H1 (cell line): ENCODE data around the gene VSTM4. TPM values are rescaled to one million over a fixed set of nuclear protein-coding genes. Genes with fewer than 3 reads are reported as not detected.

Source experiments
- CTCF ChIA-PET: fragments of 300-600 bp; sonication (Branson Sonifier 250); formaldehyde crosslinking; loops from one replicate; lab custom pipeline; 2021; ENCODE audit not compliant: partially characterized antibody; lab: Charles Lee
- POLR2A ChIA-PET: fragments of 300-600 bp; sonication (Branson Sonifier 250); formaldehyde crosslinking; loops from one replicate; lab custom pipeline; 2021; ENCODE audit warnings: inconsistent platforms; ENCODE audit not compliant: partially characterized antibody; lab: Charles Lee
- DNase-seq, 2 experiments: peaks; one replicate each; pipeline versions ENCODE4 v3.0.0 to v3.0.0-alpha.2; 2010 to 2022; ENCODE audit warnings: low spot score in 2 of 2, low read depth in 1 of 2, mixed read lengths in 1 of 2
- FAIRE-seq: peaks from 2 replicates; lab custom pipeline; 2011; peaks lifted over from hg19 to GRCh38; lab: Jason Lieb, UNC
- H2AFZ ChIP-seq: 2 replicates; pipeline ENCODE4 v1.8.1; 2012; ENCODE audit warnings: low read length, inconsistent platforms
- H2AK5ac ChIP-seq: 2 replicates; pipeline ENCODE4 v1.6.1; 2013; ENCODE audit warnings: low read depth, low read length
- H2BK120ac ChIP-seq: replicated peaks from 2 replicates; pipeline ENCODE3; 2013; ENCODE audit warnings: low read depth, low read length, inconsistent platforms
- H2BK12ac ChIP-seq: 2 replicates; pipeline ENCODE4 v1.6.1; 2013; ENCODE audit warnings: low read depth, low read length
- H2BK15ac ChIP-seq: 2 replicates; pipeline ENCODE4 v1.6.1; 2013; ENCODE audit warnings: low read length
- H2BK20ac ChIP-seq: 2 replicates; pipeline ENCODE4 v1.6.1; 2013; ENCODE audit warnings: low read length
- H2BK5ac ChIP-seq: 2 replicates; pipeline ENCODE4 v1.6.1; 2013; ENCODE audit warnings: low read depth, low read length
- H3K14ac ChIP-seq: 2 replicates; pipeline ENCODE4 v1.6.1; 2013; ENCODE audit warnings: inconsistent platforms; ENCODE audit not compliant: insufficient read length
- H3K18ac ChIP-seq: 2 replicates; pipeline ENCODE4 v1.6.1; 2013; ENCODE audit warnings: low read length; ENCODE audit errors: extremely low read depth
- H3K23ac ChIP-seq: 2 replicates; pipeline ENCODE4 v1.6.1; 2013; ENCODE audit warnings: inconsistent platforms; ENCODE audit not compliant: insufficient read length
- H3K23me2 ChIP-seq: 2 replicates; pipeline ENCODE4 v1.6.1; 2013; ENCODE audit warnings: low read depth, low read length
- H3K27ac ChIP-seq: 2 replicates; pipeline ENCODE4 v1.6.1; 2011; ENCODE audit warnings: low read depth, low read length, inconsistent platforms
- H3K27me3 ChIP-seq, 4 experiments: replicated peaks in 1 of 4; 1 replicate in 1 of 4; 2 replicates in 3 of 4; pipeline versions ENCODE4 v1.6.1 to v1.8.1; 2011 to 2013; ENCODE audit warnings: low read length in 3 of 4, mild to moderate bottlenecking in 3 of 4, inconsistent platforms in 2 of 4, mixed read lengths in 2 of 4, moderate library complexity in 1 of 4; ENCODE audit not compliant: control insufficient read depth in 3 of 4, insufficient read depth in 3 of 4; ENCODE audit errors: extremely low read depth in 1 of 4
- H3K36me3 ChIP-seq, 4 experiments: 2 replicates each; pipeline versions ENCODE4 v1.6.1 to v1.8.1; 2011 to 2013; ENCODE audit warnings: mild to moderate bottlenecking in 4 of 4, low read length in 3 of 4, moderate library complexity in 2 of 4, control low read depth in 1 of 4, inconsistent platforms in 1 of 4; ENCODE audit not compliant: insufficient read depth in 4 of 4, control insufficient read depth in 2 of 4
- H3K4ac ChIP-seq: replicated peaks from 2 replicates; pipeline ENCODE3; 2013; ENCODE audit warnings: low read length, low read depth, mixed read lengths, inconsistent platforms; ENCODE audit not compliant: insufficient read length
- H3K4me1 ChIP-seq, 4 experiments: replicated peaks in 1 of 4; 1 replicate in 1 of 4; 2 replicates in 3 of 4; pipeline versions ENCODE4 v1.6.1 to v1.8.1; 2011 to 2013; ENCODE audit warnings: low read length in 3 of 4, inconsistent platforms in 2 of 4, mixed read lengths in 1 of 4; ENCODE audit not compliant: insufficient read depth in 4 of 4, control insufficient read depth in 3 of 4
- H3K4me2 ChIP-seq, 2 experiments: 2 replicates each; pipeline versions ENCODE4 v1.6.1 to v1.8.1; 2011 to 2013; ENCODE audit warnings: low read depth in 2 of 2, low read length in 2 of 2, control low read depth in 1 of 2, inconsistent platforms in 1 of 2, mild to moderate bottlenecking in 1 of 2; ENCODE audit not compliant: insufficient read depth in 1 of 2
- H3K4me3 ChIP-seq, 4 experiments: fragments of 200-600, 300-600 bp in 1 of 4; sonication (generic), shearing (Covaris generic), sonication (Bioruptor Twin) in 1 of 4; 2 replicates each; pipeline versions ENCODE4 v1.5.1 to v1.8.1; 2011 to 2016; ENCODE audit warnings: low read length in 4 of 4, low read depth in 3 of 4, control low read depth in 2 of 4, inconsistent platforms in 2 of 4, mild to moderate bottlenecking in 2 of 4, mixed read lengths in 1 of 4, moderate library complexity in 1 of 4; ENCODE audit not compliant: insufficient read depth in 2 of 4; ENCODE audit errors: extremely low read depth in 1 of 4
- H3K56ac ChIP-seq: replicated peaks from 2 replicates; pipeline ENCODE3; 2013; ENCODE audit warnings: low read depth, mild to moderate bottlenecking, mixed read lengths, low read length, inconsistent platforms; ENCODE audit not compliant: insufficient read length
- H3K79me1 ChIP-seq: 2 replicates; pipeline ENCODE4 v1.6.1; 2013; ENCODE audit warnings: low read depth, low read length, control low read depth
- H3K79me2 ChIP-seq, 2 experiments: 2 replicates each; pipeline versions ENCODE4 v1.6.1 to v1.8.1; 2012 to 2013; ENCODE audit warnings: low read length in 2 of 2, mild to moderate bottlenecking in 2 of 2, inconsistent platforms in 1 of 2; ENCODE audit not compliant: insufficient read depth in 2 of 2, control insufficient read depth in 1 of 2
- H3K9ac ChIP-seq, 4 experiments: replicated peaks in 1 of 4; 1 replicate in 1 of 4; 2 replicates in 3 of 4; pipeline versions ENCODE4 v1.6.1 to v1.8.1; 2011 to 2013; ENCODE audit warnings: low read depth in 3 of 4, low read length in 3 of 4, control low read depth in 2 of 4, mild to moderate bottlenecking in 2 of 4, moderate library complexity in 2 of 4, inconsistent platforms in 1 of 4; ENCODE audit errors: extremely low read depth in 1 of 4
- H3K9me3 ChIP-seq, 2 experiments: 2 replicates each; pipeline versions ENCODE4 v1.6.1 to v1.8.1; 2012 to 2013; ENCODE audit warnings: mild to moderate bottlenecking in 2 of 2, moderate library complexity in 2 of 2, control low read depth in 1 of 2, inconsistent platforms in 1 of 2, low read depth in 1 of 2, low read length in 1 of 2, mixed read lengths in 1 of 2; ENCODE audit not compliant: insufficient read depth in 2 of 2
- H4K20me1 ChIP-seq, 2 experiments: replicated peaks in 1 of 2; 2 replicates each; pipeline versions ENCODE3 to v1.8.1; 2011 to 2013; ENCODE audit warnings: inconsistent platforms in 2 of 2, low read length in 2 of 2, mild to moderate bottlenecking in 1 of 2; ENCODE audit not compliant: insufficient read depth in 2 of 2, control insufficient read depth in 1 of 2
- H4K5ac ChIP-seq: 2 replicates; pipeline ENCODE4 v1.6.1; 2013; ENCODE audit warnings: low read length, low read depth, mixed read lengths, inconsistent platforms; ENCODE audit not compliant: insufficient read length
- H4K8ac ChIP-seq: 2 replicates; pipeline ENCODE4 v1.8.0; 2013; ENCODE audit warnings: mild to moderate bottlenecking, moderate library complexity, low read length, inconsistent platforms; ENCODE audit not compliant: insufficient read depth; ENCODE audit errors: extremely low read depth
- H4K91ac ChIP-seq: replicated peaks from 2 replicates; pipeline ENCODE3; 2013; ENCODE audit warnings: low read length, mixed read lengths, inconsistent platforms; ENCODE audit not compliant: insufficient read length
- KDM4A ChIP-seq: IDR thresholded peaks from one replicate; pipeline ENCODE4 v1.7.1; 2012; ENCODE audit warnings: low read depth, mild to moderate bottlenecking, moderate library complexity, low read length, inconsistent platforms; ENCODE audit not compliant: severe bottlenecking
- WGBS, 2 experiments: shearing (Covaris generic) in 1 of 2; methylation state at CpG; one replicate each; pipeline versions ENCODE4 v1.1.6 to v1.1.7; 2013 to 2015; ENCODE audit warnings: low lambda C conversion rate in 2 of 2, mixed read lengths in 2 of 2, inconsistent platforms in 1 of 2, low coverage in 1 of 2, missing lambda C conversion rate in 1 of 2; ENCODE audit not compliant: insufficient replicate concordance in 2 of 2, insufficient coverage in 1 of 2, insufficient read length in 1 of 2; ENCODE audit errors: extremely low coverage in 1 of 2, missing lambda C conversion rate in 1 of 2; 5-methylcytosine and 5-hydroxymethylcytosine counted together
- polyA plus RNA-seq, 7 experiments: library from polyadenylated mRNA; depleted of rRNA in 3 of 7; stranded (reverse) in 5 of 7; unstranded in 2 of 7; fragments of >200 nt in 5 of 7; fragments of 200-250 nt in 2 of 7; gene quantifications; 1 replicate in 5 of 7; 2 replicates in 1 of 7; 4 replicates in 1 of 7; pipeline versions ENCODE4 v1.2.1 to v1.2.3, GENCODE V29; 2011 to 2013; ENCODE audit warnings: missing spikeins in 2 of 7, mixed read lengths in 2 of 7
- total RNA-seq: library from RNA; stranded (reverse); fragmentation: NEBNext Ultra II Directional; extraction: Animal tissue kit (Norgen Biotek cat#: 25700); gene quantifications from 2 replicates; pipeline ENCODE4 v1.2.1, GENCODE V29; 2021

Gene VSTM4
- total and polyA plus RNA-seq, 2 of the 8 experiments (the other 6 are each of a cell fraction or from before 2014, with no cell fraction given): 0.48 to 0.73 TPM

DNA sequence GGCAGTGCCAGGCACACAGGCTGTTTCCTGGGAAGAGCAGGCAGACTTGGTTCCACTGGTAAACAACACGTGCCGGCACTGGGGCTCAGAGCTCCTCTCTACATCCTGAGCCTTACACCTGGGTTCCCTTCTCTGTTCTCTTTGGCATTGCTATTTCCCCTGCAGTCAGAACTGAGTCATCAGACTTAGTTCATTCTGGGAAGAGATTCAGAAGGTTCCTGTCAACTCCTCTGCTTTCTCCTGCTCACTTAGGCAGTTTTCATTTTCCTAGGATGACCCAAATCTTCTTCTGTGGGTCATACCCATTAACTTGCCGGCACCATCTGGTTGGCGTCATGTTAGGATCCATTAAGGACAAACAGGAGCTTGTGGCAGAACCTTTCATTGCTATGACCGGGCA lies 142.3 kb downstream of the VSTM4 start:
- Histone ChIP-seq H3K23me2 (peaks cover 3% of the 10 kb centered on the region; the same call in 1 of the 2 replicates), H2AK5ac (no peak overlapping the region), H3K79me1 (no peaks in the 10 kb centered on the region), H2BK15ac (no peak overlapping the region), H3K14ac (no peak overlapping the region), H3K4me2 (no peak overlapping the region), H3K9ac (no peak overlapping the region), H3K9me3 (no peaks in the 10 kb centered on the region), H3K36me3 (no peaks in the 10 kb centered on the region), H2AFZ (no peak overlapping the region), H4K20me1 (no peaks in the 10 kb centered on the region), H3K23ac (no peak overlapping the region), H3K4me1 (no peaks in the 10 kb centered on the region; a peak in 1 of 7 replicates), H3K27ac (no peak overlapping the region), H4K8ac (no peak overlapping the region), H2BK12ac (no peak overlapping the region), H2BK5ac (no peak overlapping the region), H3K18ac (no peak overlapping the region), H3K27me3 (no peaks in the 10 kb centered on the region), H4K5ac (no peak overlapping the region), H3K4me3 (no peak overlapping the region), H2BK20ac (no peak overlapping the region), H3K4ac (no peak overlapping the region), H4K91ac (no peak overlapping the region), H3K79me2 (no peaks in the 10 kb centered on the region), H3K56ac (no peak overlapping the region), H2BK120ac (no peak overlapping the region)
- FAIRE-seq (no peak), DNase-seq (no peak)
- 94% methylated on average over 5 of the region's 5 CpGs; no CpG with 5 or more reads in 1 of the 2 experiments for WGBS, 2 experiments
- no peak for TF ChIP-seq KDM4A
- ChIA-PET CTCF (interaction anchor here (0.8 to 1.0 kb wide), 3 partner anchors 13 to 315 kb away, joined by 3 to 4 read pairs (median 3); no protein-coding TSS in a partner anchor), POLR2A (no interaction called here)
